NB4 (cell line): Measurements from ENCODE around the gene UBL4B.
A peak's percentile ranks its signal among the peaks of the same experiment; 100 is the strongest.

Experiments used
- DNase-seq: peaks from one replicate; pipeline ENCODE4 v3.0.0; 2010; ENCODE audit warnings: low read depth
- H3K4me3 ChIP-seq: one replicate; pipeline ENCODE4 v1.5.1; 2011; ENCODE audit warnings: mild to moderate bottlenecking, low read depth, low read length, moderate library complexity
- CTCF ChIP-seq: IDR thresholded peaks from one replicate; pipeline ENCODE4 v1.5.1; 2012; ENCODE audit warnings: low read depth, low read length
- MAX ChIP-seq: IDR thresholded peaks from 2 replicates; pipeline ENCODE4 v1.6.1; 2011; ENCODE audit warnings: low read depth, low read length
- MYC ChIP-seq: IDR thresholded peaks from 2 replicates; pipeline ENCODE4 v1.6.1; 2011; ENCODE audit warnings: low read depth, low read length
- POLR2A ChIP-seq: IDR thresholded peaks from 2 replicates; pipeline ENCODE4 v1.6.1; 2011; ENCODE audit warnings: mild to moderate bottlenecking; ENCODE audit not compliant: insufficient read length; ENCODE audit errors: extremely low read depth

UBL4B gene

GRCh38 chr1:110138956-110139355 is 26.7 kb downstream of the UBL4B start:
- TF ChIP-seq MYC (no peak), CTCF (no peak), MAX (no peak), POLR2A (no peak)
- DNase-seq = no peak
- H3K4me3 ChIP-seq = no peak overlapping the region

GRCh38 chr1:110144366-110144765 is 32.1 kb downstream of the UBL4B start:
- no peak for DNase-seq
- TF ChIP-seq MYC (no peak), CTCF (no peak), MAX (no peak), POLR2A (no peak)
- H3K4me3 ChIP-seq = no peak overlapping the region

- peak; percentile 24 for DNase-seq
- TF ChIP-seq POLR2A (no peak), MYC (no peak), MAX (no peak), CTCF (peak; percentile 58)
- H3K4me3 ChIP-seq = no peak overlapping the region
Measured at GRCh38 chr1:110148961-110149360, 36.7 kb downstream of the UBL4B start.

- TF ChIP-seq POLR2A (no peak), CTCF (no peak)
- H3K4me3 ChIP-seq = no peak within 1 kb of the TSS
Measured at GRCh38 chr1:110150330-110151174, 38.3 kb downstream of the UBL4B start, which contains the start of gene SLC6A17. Gene SLC6A17 (plus strand): TSS chr1:110150494. CDS start chr1:110166930, 16,436 bp downstream.

GRCh38 chr1:110151175-110151669 is 39.0 kb downstream of the UBL4B start:
- no peak overlapping the region for H3K4me3 ChIP-seq
- no peak for TF ChIP-seq POLR2A
- TF ChIP-seq MAX = no peak
- no peak for TF ChIP-seq CTCF
- no peak for DNase-seq

More at GRCh38 chr1:110150330-110151174, 38.3 kb downstream of the UBL4B start, which contains the start of gene SLC6A17:
- DNase-seq = no peak
